Memory B cell (primary cell): ENCODE measurements around the gene PRRC1.

ENCODE experiments used
- ATAC-seq: fragments of 150-1000 bp; cut with Tn5 transposase; 2 replicates; pipeline ENCODE4 v1.10.0; 2021; ENCODE audit warnings: low read depth, mild to moderate bottlenecking, moderate library complexity
- DNase-seq, 2 donors: peaks; one replicate each; pipeline ENCODE4 v3.0.0; 2022; ENCODE audit warnings: low spot score in 2 of 2
- H3K27ac Mint-ChIP-seq: one replicate; pipeline ENCODE4 v1.8.0; 2022; ENCODE audit warnings: mild to moderate bottlenecking, moderate library complexity, mixed read lengths
- H3K27me3 Mint-ChIP-seq: one replicate; pipeline ENCODE4 v1.8.0; 2022; ENCODE audit warnings: mixed read lengths
- H3K36me3 Mint-ChIP-seq: one replicate; pipeline ENCODE4 v1.8.0; 2022; ENCODE audit warnings: mild to moderate bottlenecking, mixed read lengths
- H3K4me1 Mint-ChIP-seq: one replicate; pipeline ENCODE4 v1.8.0; 2022; ENCODE audit warnings: mixed read lengths
- H3K4me3 Mint-ChIP-seq: one replicate; pipeline ENCODE4 v1.8.0; 2022; ENCODE audit warnings: mild to moderate bottlenecking, moderate library complexity, mixed read lengths
- H3K9me3 Mint-ChIP-seq: one replicate; pipeline ENCODE4 v1.8.0; 2022; ENCODE audit warnings: mixed read lengths

Gene PRRC1

GRCh38 chr5:127517480-127518318 lies at the start of gene PRRC1:
Gene PRRC1, plus strand, starts transcription at chr5:127517640. Its CDS starts 5,840 bp downstream, at chr5:127523480.
- H3K9me3 Mint-ChIP-seq = peaks cover 9% of the 10 kb centered on the region
- peak within 1 kb of the TSS; percentile 91 for H3K4me3 Mint-ChIP-seq
- H3K4me1 Mint-ChIP-seq = peaks cover 23% of the 10 kb centered on the region
- ATAC-seq (peak; percentile 96), DNase-seq (peak; percentile 63 to 68)
- peaks cover 23% of the 10 kb centered on the region for H3K36me3 Mint-ChIP-seq
- H3K27ac Mint-ChIP-seq = peak within 1 kb of the TSS; percentile 86
- H3K27me3 Mint-ChIP-seq = peaks cover 5% of the 10 kb centered on the region

GRCh38 chr5:127471211-127471610 lies 46.2 kb upstream of the PRRC1 start:
- H3K27me3 Mint-ChIP-seq = peaks cover 7% of the 10 kb centered on the region

GRCh38 chr5:127472700-127473099 lies 44.7 kb upstream of the PRRC1 start:
- no peaks in the 10 kb centered on the region for H3K4me1 Mint-ChIP-seq
- H3K27me3 Mint-ChIP-seq = peaks cover 6% of the 10 kb centered on the region
- no peak overlapping the region for H3K27ac Mint-ChIP-seq
- H3K4me3 Mint-ChIP-seq = no peak overlapping the region
- DNase-seq (no peak), ATAC-seq (no peak)
- H3K36me3 Mint-ChIP-seq = no peaks in the 10 kb centered on the region
- no peaks in the 10 kb centered on the region for H3K9me3 Mint-ChIP-seq

More at GRCh38 chr5:127471211-127471610, 46.2 kb upstream of the PRRC1 start:
- Mint-ChIP-seq H3K27ac (no peak overlapping the region), H3K9me3 (peaks cover 2% of the 10 kb centered on the region), H3K36me3 (no peaks in the 10 kb centered on the region), H3K4me1 (no peaks in the 10 kb centered on the region), H3K4me3 (no peak overlapping the region)
- DNase-seq (no peak), ATAC-seq (no peak)

GRCh38 chr5:127486471-127486870 lies 31.0 kb upstream of the PRRC1 start:
- no peak for DNase-seq
- H3K27ac Mint-ChIP-seq = no peak overlapping the region
- no peaks in the 10 kb centered on the region for H3K36me3 Mint-ChIP-seq
- ATAC-seq = no peak
- no peak overlapping the region for H3K4me3 Mint-ChIP-seq
- no peaks in the 10 kb centered on the region for H3K9me3 Mint-ChIP-seq
- peaks cover 3% of the 10 kb centered on the region for H3K27me3 Mint-ChIP-seq
- H3K4me1 Mint-ChIP-seq = no peaks in the 10 kb centered on the region

- no peaks in the 10 kb centered on the region for H3K4me1 Mint-ChIP-seq
- ATAC-seq (peak; percentile 70), DNase-seq (peak in 1 of 2 donors; percentile 24)
- H3K27me3 Mint-ChIP-seq = peaks cover 6% of the 10 kb centered on the region
- no peaks in the 10 kb centered on the region for H3K36me3 Mint-ChIP-seq
- H3K9me3 Mint-ChIP-seq = peaks cover 1% of the 10 kb centered on the region
- no peak overlapping the region for H3K4me3 Mint-ChIP-seq
- no peak overlapping the region for H3K27ac Mint-ChIP-seq
These were observed 24.3 kb upstream of the PRRC1 start for GRCh38 chr5:127492854-127493738.

- H3K4me3 Mint-ChIP-seq = no peak overlapping the region
These were observed 18.9 kb upstream of the PRRC1 start for GRCh38 chr5:127498548-127498947.

DNA sequence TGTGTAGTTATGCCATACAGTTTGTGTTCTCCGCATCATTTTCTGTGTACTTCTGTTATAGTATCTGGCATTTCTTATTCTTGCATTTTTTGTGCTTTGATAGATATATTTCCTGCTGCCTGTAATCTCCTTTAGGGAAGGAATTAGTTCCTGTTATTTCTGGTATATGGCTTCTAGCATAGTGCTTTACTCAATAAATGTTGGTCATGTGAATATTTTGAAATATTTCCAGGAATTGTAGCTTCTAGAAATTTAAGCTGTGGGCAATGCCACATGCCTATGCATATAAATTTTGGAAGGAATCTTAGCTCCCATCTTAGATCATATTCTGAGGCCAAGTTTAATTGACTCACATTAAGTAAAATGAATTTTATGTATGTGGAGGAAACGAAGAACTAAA lies 11.5 kb upstream of the PRRC1 start:
- Mint-ChIP-seq H3K4me1 (no peaks in the 10 kb centered on the region), H3K27ac (no peak overlapping the region), H3K9me3 (no peaks in the 10 kb centered on the region), H3K36me3 (no peaks in the 10 kb centered on the region), H3K4me3 (no peak overlapping the region), H3K27me3 (peaks cover 8% of the 10 kb centered on the region)
- no peak for DNase-seq
- no peak for ATAC-seq

More at GRCh38 chr5:127498548-127498947, 18.9 kb upstream of the PRRC1 start:
- Mint-ChIP-seq H3K4me1 (no peaks in the 10 kb centered on the region), H3K27me3 (peaks cover 3% of the 10 kb centered on the region), H3K9me3 (peaks cover 1% of the 10 kb centered on the region), H3K27ac (no peak overlapping the region), H3K36me3 (no peaks in the 10 kb centered on the region)
- no peak for ATAC-seq
- no peak for DNase-seq

GRCh38 chr5:127506616-127507015 lies 10.8 kb upstream of the PRRC1 start:
- Mint-ChIP-seq H3K27me3 (peaks cover 12% of the 10 kb centered on the region), H3K27ac (no peak overlapping the region), H3K4me3 (no peak overlapping the region), H3K9me3 (no peaks in the 10 kb centered on the region), H3K36me3 (no peaks in the 10 kb centered on the region), H3K4me1 (no peaks in the 10 kb centered on the region)
- DNase-seq = no peak
- no peak for ATAC-seq

DNA sequence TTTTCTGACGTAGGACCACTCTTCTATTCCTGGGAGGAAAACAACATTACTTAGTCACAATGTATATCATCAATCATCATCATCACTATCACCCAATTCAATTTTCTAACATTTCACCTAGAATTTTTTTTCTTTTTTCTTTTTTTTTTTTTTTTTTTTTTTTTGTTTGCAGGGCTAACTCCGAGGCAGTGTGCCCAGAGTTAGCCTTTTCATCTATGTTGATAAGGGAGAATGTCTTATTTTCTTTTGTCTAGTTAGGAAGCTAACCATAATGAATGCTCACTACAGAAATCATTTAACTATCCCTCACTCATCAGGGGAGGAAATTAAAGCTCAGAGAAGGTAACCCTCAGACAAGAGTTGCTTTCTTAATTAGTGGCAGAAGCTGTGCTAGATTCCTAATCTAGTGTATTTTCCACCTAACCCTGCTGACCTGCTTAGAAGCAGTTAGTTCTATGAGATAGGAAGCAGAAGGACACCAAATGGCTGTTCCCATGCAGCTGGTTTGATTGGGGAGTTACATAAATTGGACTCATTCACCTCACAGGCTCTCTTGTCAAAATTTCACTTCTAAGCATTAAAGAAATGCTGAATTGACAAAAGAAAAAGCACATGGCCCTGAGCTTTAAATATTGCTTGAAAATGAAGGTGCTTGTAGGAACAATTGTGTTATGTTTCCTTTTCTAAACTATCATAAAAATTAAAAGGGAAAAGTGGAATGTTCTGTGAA lies 8.6 kb upstream of the PRRC1 start:
- ATAC-seq = no peak

GRCh38 chr5:127513408-127513970 lies 4.0 kb upstream of the PRRC1 start:
- peaks cover 17% of the 10 kb centered on the region for H3K27me3 Mint-ChIP-seq
- no peaks in the 10 kb centered on the region for H3K9me3 Mint-ChIP-seq
- DNase-seq (no peak), ATAC-seq (no peak)
- no peak overlapping the region for H3K27ac Mint-ChIP-seq
- H3K4me3 Mint-ChIP-seq = no peak overlapping the region
- H3K36me3 Mint-ChIP-seq = no peaks in the 10 kb centered on the region
- H3K4me1 Mint-ChIP-seq = peaks cover 3% of the 10 kb centered on the region

More for the DNA sequence above, 8.6 kb upstream of the PRRC1 start:
- peaks cover 21% of the 10 kb centered on the region for H3K27me3 Mint-ChIP-seq
- H3K4me1 Mint-ChIP-seq = no peaks in the 10 kb centered on the region
- H3K27ac Mint-ChIP-seq = no peak overlapping the region
- no peaks in the 10 kb centered on the region for H3K36me3 Mint-ChIP-seq
- DNase-seq = no peak
- no peak overlapping the region for H3K4me3 Mint-ChIP-seq
- no peaks in the 10 kb centered on the region for H3K9me3 Mint-ChIP-seq

DNA sequence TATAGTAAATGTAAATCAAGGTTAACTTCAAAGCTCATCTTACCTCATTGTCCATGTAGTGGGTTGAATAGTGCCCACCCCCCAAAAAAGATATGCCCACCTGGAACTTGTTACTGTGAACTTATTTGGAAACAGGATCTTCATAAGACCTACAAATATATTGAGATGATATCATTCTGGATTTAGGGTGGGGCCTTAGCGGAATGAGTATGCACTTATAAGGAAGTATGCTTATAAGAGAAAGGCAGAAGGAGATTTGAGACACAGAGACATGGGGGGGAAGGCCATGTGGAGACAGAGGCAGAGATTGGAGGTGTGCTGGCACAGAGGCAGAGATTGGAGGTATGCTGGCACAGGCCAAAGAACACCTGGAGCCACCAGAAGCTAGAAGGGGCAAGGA lies 2.6 kb upstream of the PRRC1 start:
- Mint-ChIP-seq H3K4me1 (peaks cover 9% of the 10 kb centered on the region), H3K27me3 (peaks cover 16% of the 10 kb centered on the region), H3K36me3 (peaks cover 6% of the 10 kb centered on the region), H3K4me3 (no peak overlapping the region), H3K27ac (no peak overlapping the region), H3K9me3 (no peaks in the 10 kb centered on the region)
- no peak for DNase-seq
- no peak for ATAC-seq

DNA sequence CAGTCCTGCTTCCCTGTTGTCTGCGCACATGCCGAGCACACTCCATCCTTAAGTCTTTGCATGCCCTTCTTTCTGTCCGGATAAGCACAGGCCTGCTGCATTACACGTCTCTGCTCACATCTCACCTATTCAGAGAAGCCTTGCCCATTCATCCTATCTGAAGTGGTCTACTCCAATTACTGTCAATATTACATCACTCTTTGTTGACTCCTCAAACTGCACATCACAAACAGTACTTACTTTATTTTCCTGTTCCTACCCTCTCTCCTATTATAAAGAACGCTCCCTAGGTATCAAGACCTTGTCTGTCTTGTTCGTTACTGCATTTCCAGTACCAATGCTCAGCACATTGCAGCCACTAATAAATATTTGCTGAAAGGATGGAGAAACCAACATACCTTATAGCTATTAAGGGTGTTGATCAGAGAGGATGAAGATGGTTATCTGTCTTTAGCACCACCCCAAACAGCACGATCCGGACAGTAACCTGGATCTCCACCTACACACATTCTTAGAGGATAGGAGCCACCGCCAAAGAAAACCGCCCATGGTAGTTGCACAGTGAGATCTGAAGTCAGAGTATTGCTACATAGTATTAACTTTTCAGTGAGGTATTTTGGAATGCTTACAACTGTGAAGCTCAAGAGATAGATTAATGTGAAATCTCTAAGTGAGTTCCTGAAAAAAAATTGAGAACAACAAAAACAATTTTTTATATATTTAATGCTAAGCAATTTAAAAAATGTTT lies 1.6 kb upstream of the PRRC1 start:
- H3K9me3 Mint-ChIP-seq = peaks cover 1% of the 10 kb centered on the region
- no peak for ATAC-seq
- H3K27me3 Mint-ChIP-seq = peaks cover 15% of the 10 kb centered on the region
- peaks cover 13% of the 10 kb centered on the region for H3K36me3 Mint-ChIP-seq
- H3K4me3 Mint-ChIP-seq = no peak overlapping the region
- no peak for DNase-seq
- H3K27ac Mint-ChIP-seq = no peak overlapping the region
- peaks cover 15% of the 10 kb centered on the region for H3K4me1 Mint-ChIP-seq

DNA sequence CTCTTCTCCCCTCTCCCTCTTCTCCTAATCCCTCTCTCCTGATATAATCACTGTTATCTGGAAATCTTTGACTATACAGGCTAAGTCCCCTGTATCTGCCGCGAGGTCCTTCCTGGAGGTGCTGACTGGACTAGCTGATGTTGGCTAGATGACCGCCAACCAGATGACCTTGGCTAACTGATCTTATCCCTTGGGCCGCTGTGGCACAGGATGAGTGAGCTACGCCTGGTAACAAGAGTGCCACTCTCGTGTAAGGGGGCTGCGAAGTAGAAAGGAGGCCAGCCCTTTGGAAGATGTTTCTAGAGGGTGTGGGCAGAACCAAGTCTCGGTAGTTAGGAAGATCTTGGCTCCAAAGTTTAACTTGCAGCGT lies 345 bp upstream of the PRRC1 start:
- Mint-ChIP-seq H3K27ac (peak overlapping the region; percentile 86), H3K4me1 (peaks cover 23% of the 10 kb centered on the region), H3K27me3 (peaks cover 7% of the 10 kb centered on the region), H3K4me3 (peak overlapping the region; percentile 91), H3K36me3 (peaks cover 23% of the 10 kb centered on the region), H3K9me3 (peaks cover 9% of the 10 kb centered on the region)
- ATAC-seq = peak; percentile 22
- DNase-seq = no peak
